ENCODE measurements around the gene TGIF2. TPM values are rescaled to one million over a fixed set of nuclear protein-coding genes. Genes with fewer than 3 reads are reported as not detected.

TGIF2 gene
- total and polyA plus RNA-seq, 2 of the 13 experiments (the other 11 are each of a cell fraction or from before 2014, with no cell fraction given) = 41.3 to 53.9 TPM

DNA sequence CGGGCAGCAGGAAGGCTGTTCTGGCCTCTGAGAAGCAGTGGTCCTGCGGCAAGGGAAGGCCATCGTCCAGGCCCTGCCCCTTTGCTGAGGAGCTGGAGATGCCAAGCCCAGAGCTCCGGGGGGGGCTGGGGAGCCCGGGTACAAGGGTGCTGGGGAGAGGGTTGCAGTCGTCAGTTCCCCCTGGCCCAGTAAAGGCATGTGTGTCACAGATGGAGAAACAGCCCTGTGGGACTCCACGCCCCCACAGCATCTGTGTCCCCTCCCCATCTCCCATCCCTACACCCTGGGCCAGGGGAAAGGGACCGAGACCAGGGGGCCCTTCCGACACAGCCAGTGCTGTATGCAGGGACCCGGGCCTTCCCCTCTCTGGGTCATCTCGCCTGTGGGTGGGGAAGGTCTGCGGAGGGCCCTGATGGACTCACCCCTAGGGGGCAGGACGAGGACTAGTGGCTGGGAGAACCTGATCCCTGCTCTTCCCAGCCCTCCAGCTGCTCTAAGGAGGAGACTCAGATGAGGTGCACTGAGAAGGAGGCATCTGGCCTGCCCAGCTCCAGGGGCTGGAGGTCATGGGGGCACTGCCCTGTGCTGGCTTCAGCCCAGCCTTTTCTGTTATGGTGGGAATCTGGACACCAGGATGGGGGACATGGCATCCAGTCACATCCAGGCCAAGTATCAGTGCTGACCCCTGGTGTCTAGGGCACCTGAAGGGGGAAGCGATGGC, 31.5 kb upstream of the TGIF2 start (continued):
- peak; percentile 10; the same call in 1 of the 2 replicates for TF ChIP-seq ZNF225 (CRISPR knock-in tag; IDR thresholded peaks at IDR 0.05)
- 0 out of 2 replicates have a peak, but pooled peaks have one; percentile 12 for TF ChIP-seq RXRA (CRISPR knock-in tag; IDR thresholded peaks at IDR 0.05)
- TF ChIP-seq HDAC2 (CRISPR knock-in tag; IDR thresholded peaks at IDR 0.05) = no peak
- TF ChIP-seq ZKSCAN8 (CRISPR knock-in tag; IDR thresholded peaks at IDR 0.05; ENCODE audit: borderline replicate concordance) = no peak
- TF ChIP-seq ZNF343 (CRISPR knock-in tag; IDR thresholded peaks at IDR 0.05) = 0 out of 2 replicates have a peak, but pooled peaks have one; percentile 4
- TF ChIP-seq ZNF274 (CRISPR knock-in tag; IDR thresholded peaks at IDR 0.05) = no peak
- TF ChIP-seq ZNF263 (CRISPR knock-in tag; IDR thresholded peaks at IDR 0.05) = peak; percentile 31; the same call in 1 of the 2 replicates
- TF ChIP-seq, protein P1, sequence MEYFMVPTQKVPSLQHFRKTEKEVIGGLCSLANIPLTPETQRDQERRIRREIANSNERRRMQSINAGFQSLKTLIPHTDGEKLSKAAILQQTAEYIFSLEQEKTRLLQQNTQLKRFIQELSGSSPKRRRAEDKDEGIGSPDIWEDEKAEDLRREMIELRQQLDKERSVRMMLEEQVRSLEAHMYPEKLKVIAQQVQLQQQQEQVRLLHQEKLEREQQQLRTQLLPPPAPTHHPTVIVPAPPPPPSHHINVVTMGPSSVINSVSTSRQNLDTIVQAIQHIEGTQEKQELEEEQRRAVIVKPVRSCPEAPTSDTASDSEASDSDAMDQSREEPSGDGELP (IDR thresholded peaks at IDR 0.05; ENCODE audit: borderline replicate concordance, low read depth) = peak; percentile 36; the same call in 1 of the 2 replicates
- peak; percentile 33; the same call in 1 of the 2 replicates for TF ChIP-seq HNF4A (CRISPR knock-in tag; IDR thresholded peaks at IDR 0.05)
- TF ChIP-seq ZFP37 (CRISPR knock-in tag; IDR thresholded peaks at IDR 0.05; ENCODE audit: borderline replicate concordance) = 0 out of 2 replicates have a peak, but pooled peaks have one; percentile 25
- peak; percentile 61 for TF ChIP-seq STAG1 (CRISPR knock-in tag; IDR thresholded peaks at IDR 0.05)
- TF ChIP-seq CHD2 (IDR thresholded peaks at IDR 0.05; ENCODE audit: low read depth, low read length) = no peak
- peak; percentile 10 for TF ChIP-seq HNRNPLL (IDR thresholded peaks at IDR 0.05; ENCODE audit: low read depth, low read length, poor library complexity, severe bottlenecking)
- no peak for TF ChIP-seq ZNF484 (CRISPR knock-in tag; IDR thresholded peaks at IDR 0.05; ENCODE audit: borderline replicate concordance, low read depth)
- TF ChIP-seq RBFOX2 (IDR thresholded peaks at IDR 0.05; ENCODE audit: low read depth, low read length) = peak; percentile 3; the same call in 1 of the 2 replicates
- peak; percentile 60; the same call in 1 of the 2 replicates for TF ChIP-seq SALL2 (CRISPR knock-in tag; IDR thresholded peaks at IDR 0.05)
- TF ChIP-seq ZNF570 (CRISPR knock-in tag; IDR thresholded peaks at IDR 0.05; ENCODE audit: borderline replicate concordance) = no peak
- TF ChIP-seq ATF7 (IDR thresholded peaks at IDR 0.05) = no peak
- TF ChIP-seq ATF7 (CRISPR knock-in tag; IDR thresholded peaks at IDR 0.05) = no peak
- TF ChIP-seq MED13 (CRISPR knock-in tag; IDR thresholded peaks at IDR 0.05) = peak; percentile 48; the same call in 1 of the 2 replicates
- peak; percentile 47; the same call in 1 of the 2 replicates for TF ChIP-seq KDM2A (CRISPR knock-in tag; IDR thresholded peaks at IDR 0.05; ENCODE audit: borderline replicate concordance, low read depth)
- 0 out of 2 replicates have a peak, but pooled peaks have one; percentile 43 for TF ChIP-seq NFKB2 (CRISPR knock-in tag; IDR thresholded peaks at IDR 0.05; ENCODE audit: borderline replicate concordance)
- TF ChIP-seq, protein P2, sequence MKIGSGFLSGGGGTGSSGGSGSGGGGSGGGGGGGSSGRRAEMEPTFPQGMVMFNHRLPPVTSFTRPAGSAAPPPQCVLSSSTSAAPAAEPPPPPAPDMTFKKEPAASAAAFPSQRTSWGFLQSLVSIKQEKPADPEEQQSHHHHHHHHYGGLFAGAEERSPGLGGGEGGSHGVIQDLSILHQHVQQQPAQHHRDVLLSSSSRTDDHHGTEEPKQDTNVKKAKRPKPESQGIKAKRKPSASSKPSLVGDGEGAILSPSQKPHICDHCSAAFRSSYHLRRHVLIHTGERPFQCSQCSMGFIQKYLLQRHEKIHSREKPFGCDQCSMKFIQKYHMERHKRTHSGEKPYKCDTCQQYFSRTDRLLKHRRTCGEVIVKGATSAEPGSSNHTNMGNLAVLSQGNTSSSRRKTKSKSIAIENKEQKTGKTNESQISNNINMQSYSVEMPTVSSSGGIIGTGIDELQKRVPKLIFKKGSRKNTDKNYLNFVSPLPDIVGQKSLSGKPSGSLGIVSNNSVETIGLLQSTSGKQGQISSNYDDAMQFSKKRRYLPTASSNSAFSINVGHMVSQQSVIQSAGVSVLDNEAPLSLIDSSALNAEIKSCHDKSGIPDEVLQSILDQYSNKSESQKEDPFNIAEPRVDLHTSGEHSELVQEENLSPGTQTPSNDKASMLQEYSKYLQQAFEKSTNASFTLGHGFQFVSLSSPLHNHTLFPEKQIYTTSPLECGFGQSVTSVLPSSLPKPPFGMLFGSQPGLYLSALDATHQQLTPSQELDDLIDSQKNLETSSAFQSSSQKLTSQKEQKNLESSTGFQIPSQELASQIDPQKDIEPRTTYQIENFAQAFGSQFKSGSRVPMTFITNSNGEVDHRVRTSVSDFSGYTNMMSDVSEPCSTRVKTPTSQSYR (CRISPR knock-in tag; IDR thresholded peaks at IDR 0.05; ENCODE audit: borderline replicate concordance) = no peak
- TF ChIP-seq TRIM22 (IDR thresholded peaks at IDR 0.05) = no peak
